AG09319 (cell line): Measurements from ENCODE around the gene C1QTNF4.
A peak's percentile ranks its signal among the peaks of the same experiment; 100 is the strongest.
"Not testable (repeated sequence)": the region's sequence is repeated elsewhere in the genome, so short reads cannot be mapped to it uniquely, and the experiment has no call there.

Source experiments
- DNase-seq: peaks from one replicate; pipeline ENCODE4 v3.0.0-alpha.2; 2010; ENCODE audit warnings: low read depth; ENCODE audit errors: extremely low read depth
- CTCF ChIP-seq: IDR thresholded peaks from 2 replicates; pipeline ENCODE4 v1.5.1; 2011; ENCODE audit warnings: low read depth, mild to moderate bottlenecking, inconsistent platforms, low read length, moderate library complexity

C1QTNF4 gene

DNA sequence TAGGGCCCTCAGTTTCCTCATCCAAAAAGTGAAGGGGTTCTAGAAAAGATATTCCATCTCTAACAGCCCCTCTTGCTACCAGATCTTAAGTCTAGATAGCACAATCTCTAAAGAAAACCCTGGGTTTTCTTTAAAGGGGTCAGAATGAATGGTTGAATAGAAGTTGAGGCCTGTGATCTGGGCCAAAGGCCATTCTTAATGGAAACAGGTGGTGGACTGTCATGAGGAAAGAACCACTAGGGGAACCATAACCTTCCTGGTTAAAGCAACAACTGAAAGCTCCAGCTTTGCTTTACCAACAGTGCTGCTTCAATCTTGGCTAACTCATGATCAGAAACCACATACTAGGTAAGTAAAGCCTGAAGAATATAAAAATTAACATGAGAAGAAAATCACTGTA lies 43.1 kb downstream of the C1QTNF4 start:
- TF ChIP-seq CTCF: peak; percentile 33
- no peak for DNase-seq

DNA sequence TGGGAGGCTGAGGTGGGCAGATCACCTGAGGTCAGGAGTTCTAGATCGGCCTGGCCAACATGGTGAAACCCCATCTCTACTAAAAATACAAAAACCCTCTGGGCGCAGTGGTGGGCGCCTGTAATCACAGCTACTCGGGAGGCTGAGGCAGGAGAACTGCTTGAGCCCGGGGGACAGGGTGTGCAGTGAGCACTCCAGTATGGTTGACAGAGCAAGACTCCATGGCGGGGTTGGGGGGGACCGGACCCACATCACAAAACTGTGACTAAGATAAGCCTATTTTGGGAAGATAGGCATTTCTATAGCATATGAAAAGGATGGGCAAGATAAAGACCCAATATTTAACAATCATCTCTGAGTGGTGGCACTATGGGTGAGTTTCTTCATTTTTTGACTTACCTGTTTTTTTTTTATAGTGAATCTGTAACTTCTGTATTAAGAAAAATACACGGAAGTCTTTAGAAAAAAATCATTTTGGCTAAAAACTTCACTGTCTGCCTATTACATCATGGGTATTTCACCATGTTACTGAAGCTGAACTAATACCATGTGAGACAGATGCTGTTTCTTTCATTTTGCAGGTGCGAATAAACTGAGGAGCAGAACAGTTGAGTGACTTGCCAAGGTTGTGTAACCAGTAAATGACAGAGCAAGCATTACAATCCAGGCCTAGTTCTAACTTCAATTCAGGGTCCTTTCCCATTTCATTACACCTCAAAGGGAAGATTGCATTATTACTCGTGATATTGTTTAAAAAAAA lies 43.7 kb downstream of the C1QTNF4 start:
- DNase-seq: no peak
- TF ChIP-seq CTCF: no peak

DNA sequence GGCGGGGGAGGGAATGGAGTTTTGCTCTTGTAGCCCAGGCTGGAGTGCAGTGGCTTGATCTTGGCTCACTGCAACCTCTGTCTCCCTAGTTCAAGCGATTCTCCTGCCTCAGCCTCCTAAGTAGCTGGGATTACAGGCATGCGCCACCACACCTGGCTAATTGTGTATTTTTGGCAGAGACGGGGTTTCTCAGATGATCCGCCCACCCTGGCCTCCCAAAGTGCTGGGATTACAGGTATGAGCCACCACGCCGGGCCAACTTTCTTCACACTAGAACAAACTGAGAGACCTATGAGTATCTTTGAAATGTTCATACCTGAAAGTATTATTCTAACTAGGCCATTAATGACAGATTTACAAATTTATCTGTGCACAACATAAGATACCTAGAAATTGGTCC lies 47.9 kb downstream of the C1QTNF4 start:
- not testable (repeated sequence) for DNase-seq

- no peak for DNase-seq
- TF ChIP-seq CTCF: no peak
Measured at GRCh38 chr11:47545298-47545697, 48.9 kb downstream of the C1QTNF4 start.

DNA sequence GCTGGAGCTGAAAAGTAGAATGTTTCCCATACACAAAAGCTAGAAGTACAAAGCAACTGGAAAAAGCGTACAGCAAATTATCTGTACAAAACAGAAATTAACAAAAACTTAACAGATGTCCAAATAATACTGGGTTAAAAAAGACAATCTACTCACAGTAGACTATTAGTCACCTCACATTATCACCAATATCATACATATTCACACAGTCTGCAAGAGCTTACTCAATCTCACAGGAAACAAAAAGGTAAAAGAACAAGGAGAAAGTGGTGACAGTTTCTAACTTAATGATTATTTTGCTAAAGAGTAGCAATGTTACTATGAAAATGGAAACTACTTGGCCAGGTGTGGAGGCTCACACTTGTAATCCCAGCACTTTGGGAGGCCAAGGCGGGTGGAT lies 53.1 kb downstream of the C1QTNF4 start:
- no peak for TF ChIP-seq CTCF
- no peak for DNase-seq

- no peak for TF ChIP-seq CTCF
- DNase-seq: no peak
Measured at GRCh38 chr11:47539681-47540039, 54.6 kb downstream of the C1QTNF4 start.
